ENCODE results near the gene FAM131C. TPM values are rescaled to one million over a fixed set of nuclear protein-coding genes. Genes with fewer than 3 reads are reported as not detected.
"Not testable (repeated sequence)": the region's sequence is repeated elsewhere in the genome, so short reads cannot be mapped to it uniquely, and the experiment has no call there.

FAM131C gene
- total RNA-seq, 2 donors from 2014 or later: 5.2 to 8.7 TPM

DNA sequence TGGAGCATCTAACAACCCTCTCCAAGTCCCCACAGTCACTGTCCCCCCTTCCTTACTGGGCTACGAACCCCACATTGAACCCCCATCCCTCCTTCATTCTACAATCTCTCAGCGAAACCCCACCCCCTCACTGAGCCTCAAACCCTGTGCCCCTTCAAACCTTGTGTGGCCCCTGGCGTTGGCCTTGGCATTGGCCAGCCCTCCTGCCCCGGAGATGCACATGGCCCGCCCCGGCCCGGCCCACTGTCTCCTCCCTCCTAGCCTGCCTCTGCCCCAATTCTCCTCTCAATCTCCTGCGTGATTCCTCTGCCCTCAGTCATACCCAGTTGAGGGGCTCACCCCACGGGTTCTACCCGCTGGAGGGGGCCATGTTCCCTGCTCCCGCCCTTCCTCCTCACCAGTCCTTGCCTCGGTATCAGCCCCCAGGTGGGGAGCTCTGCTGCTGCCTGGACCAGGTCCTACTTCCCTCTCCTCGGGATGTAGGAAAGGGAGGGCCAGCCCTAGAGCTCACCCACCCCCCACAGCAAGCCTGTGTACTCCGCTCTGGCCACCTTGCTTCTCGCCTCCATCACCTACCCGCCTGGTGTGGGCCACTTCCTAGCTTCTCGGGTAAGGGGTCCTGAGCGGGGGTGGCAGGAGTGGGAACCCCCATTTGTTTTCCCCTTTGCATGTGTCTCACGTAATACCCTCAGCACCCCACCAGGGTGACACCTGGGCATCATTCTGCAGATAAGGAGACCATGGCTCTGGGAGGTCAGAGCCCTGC lies 45.0 kb downstream of the FAM131C start:
- DNase-seq (ENCODE audit: low spot score): no peak

DNA sequence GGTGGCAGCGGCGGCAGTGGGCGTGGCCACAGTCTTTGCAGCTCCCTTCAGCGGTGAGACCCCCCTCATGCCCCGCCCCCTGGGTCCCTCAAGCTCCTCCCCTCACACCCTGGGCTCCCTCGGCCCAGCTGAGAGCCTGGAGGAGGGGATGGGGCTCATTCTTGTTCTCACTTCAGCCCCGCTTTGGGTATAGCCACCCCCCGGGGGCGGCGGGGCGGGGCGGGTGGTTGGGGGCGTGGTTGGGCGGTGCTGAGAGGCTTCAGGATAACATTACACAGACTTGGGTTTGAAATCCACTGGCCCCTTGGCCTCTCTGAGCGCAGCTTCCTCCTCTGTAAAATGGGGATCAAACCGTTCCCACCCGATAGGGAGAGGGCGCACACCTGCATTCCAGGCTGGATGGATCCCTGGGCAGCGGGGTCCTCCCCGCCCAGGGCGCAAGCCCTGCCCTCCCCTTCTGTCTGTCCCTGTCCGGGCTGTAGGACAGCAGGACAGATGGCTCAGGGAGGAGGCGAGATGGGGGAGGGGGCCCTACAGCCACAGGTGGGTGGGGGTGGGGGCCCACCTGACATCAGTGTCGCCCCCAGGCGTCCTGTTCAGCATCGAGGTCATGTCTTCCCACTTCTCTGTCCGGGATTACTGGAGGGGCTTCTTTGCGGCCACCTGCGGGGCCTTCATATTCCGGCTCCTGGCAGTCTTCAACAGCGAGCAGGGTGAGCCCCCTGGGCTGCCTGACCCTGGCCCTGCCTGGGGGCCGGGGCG lies 46.5 kb downstream of the FAM131C start:
- peak overlapping the region; percentile 36 to 53 for H3K27ac ChIP-seq
- H3K4me3 ChIP-seq: peak overlapping the region; percentile 14 to 38
- no peaks in the 10 kb centered on the region for H3K36me3 ChIP-seq
- no peak for DNase-seq (ENCODE audit: low spot score)
- TF ChIP-seq, protein P1, sequence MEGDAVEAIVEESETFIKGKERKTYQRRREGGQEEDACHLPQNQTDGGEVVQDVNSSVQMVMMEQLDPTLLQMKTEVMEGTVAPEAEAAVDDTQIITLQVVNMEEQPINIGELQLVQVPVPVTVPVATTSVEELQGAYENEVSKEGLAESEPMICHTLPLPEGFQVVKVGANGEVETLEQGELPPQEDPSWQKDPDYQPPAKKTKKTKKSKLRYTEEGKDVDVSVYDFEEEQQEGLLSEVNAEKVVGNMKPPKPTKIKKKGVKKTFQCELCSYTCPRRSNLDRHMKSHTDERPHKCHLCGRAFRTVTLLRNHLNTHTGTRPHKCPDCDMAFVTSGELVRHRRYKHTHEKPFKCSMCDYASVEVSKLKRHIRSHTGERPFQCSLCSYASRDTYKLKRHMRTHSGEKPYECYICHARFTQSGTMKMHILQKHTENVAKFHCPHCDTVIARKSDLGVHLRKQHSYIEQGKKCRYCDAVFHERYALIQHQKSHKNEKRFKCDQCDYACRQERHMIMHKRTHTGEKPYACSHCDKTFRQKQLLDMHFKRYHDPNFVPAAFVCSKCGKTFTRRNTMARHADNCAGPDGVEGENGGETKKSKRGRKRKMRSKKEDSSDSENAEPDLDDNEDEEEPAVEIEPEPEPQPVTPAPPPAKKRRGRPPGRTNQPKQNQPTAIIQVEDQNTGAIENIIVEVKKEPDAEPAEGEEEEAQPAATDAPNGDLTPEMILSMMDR (IDR thresholded peaks at IDR 0.05): no peak
- peaks cover 0 to 13% of the 10 kb centered on the region in 2 donors for H3K4me1 ChIP-seq
- H3K27me3 ChIP-seq: no peaks in the 10 kb centered on the region
- no peaks in the 10 kb centered on the region for H3K9me3 ChIP-seq

More for the DNA sequence above, 45.0 kb downstream of the FAM131C start:
- Histone ChIP-seq H3K9me3 (no peaks in the 10 kb centered on the region), H3K27me3 (no peaks in the 10 kb centered on the region), H3K4me3 (no peak overlapping the region), H3K36me3 (no peaks in the 10 kb centered on the region), H3K4me1 (peaks cover 0 to 22% of the 10 kb centered on the region in 2 donors), H3K27ac (no peak overlapping the region)
- TF ChIP-seq, protein P1 (IDR thresholded peaks at IDR 0.05): no peak

DNA sequence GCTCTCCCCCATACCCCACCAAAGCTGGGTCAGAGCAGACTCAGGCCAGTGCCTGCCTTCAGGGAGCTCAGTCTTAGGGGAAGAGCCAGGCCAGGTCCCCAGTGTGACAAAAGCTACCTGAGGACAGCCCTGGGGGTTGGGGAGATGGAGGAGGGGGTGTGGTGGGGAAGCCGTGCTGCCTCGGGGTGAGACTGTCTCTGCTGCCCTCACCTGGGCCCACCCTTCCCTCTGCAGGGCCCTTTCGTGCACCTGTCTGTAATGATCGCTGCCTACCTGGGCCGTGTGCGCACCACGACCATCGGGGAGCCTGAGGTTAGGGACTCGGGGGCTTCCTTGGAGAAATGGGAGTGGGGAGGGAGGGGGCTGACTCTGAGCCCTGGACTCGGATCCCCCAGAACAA lies 47.1 kb downstream of the FAM131C start:
- H3K9me3 ChIP-seq; DNase-seq (ENCODE audit: low spot score); H3K36me3 ChIP-seq; H3K27me3 ChIP-seq: not testable (repeated sequence)
- H3K4me3 ChIP-seq: peak overlapping the region in 1 of 2 donors; percentile 38
- H3K4me1 ChIP-seq: peaks cover 0 to 17% of the 10 kb centered on the region in 2 donors
- H3K27ac ChIP-seq: peak overlapping the region in 1 of 2 donors; percentile 53

DNA sequence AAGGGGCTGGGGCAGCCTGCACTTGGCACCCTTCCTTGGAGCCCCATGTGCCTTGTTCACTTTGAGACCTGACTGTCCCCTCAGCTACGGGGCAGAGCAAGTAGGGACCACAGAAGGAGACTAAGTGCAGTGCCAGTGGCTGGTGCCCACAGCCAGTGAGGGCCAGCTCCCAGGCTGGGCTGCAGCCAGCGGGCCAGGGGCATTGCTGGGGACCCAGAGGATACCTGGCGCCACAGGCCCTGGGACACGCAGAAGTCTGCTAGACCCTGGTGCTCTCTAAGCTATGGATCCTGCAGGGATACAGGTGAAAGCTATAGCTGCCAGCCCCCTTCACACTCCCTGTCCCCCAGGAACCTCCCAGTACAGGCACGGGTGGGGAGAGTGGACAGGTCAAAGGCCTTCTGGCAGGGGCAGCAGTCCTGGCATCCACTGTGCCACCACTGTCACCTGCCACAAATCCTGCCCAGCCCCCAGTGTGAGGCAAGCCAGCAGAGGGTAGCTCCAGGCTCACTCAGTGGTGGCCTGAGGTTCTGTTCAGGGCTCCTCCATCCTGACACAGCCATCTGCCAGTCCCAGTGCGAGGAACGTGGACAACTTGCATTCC lies 50.3 kb downstream of the FAM131C start:
- Histone ChIP-seq H3K4me1 (peaks cover 0 to 43% of the 10 kb centered on the region in 2 donors), H3K27me3 (no peaks in the 10 kb centered on the region), H3K36me3 (no peaks in the 10 kb centered on the region), H3K9me3 (no peaks in the 10 kb centered on the region), H3K27ac (peak overlapping the region; percentile 48 to 94), H3K4me3 (no peak overlapping the region)
- TF ChIP-seq, protein P1 (IDR thresholded peaks at IDR 0.05): no peak
- no peak for DNase-seq (ENCODE audit: low spot score)

DNA sequence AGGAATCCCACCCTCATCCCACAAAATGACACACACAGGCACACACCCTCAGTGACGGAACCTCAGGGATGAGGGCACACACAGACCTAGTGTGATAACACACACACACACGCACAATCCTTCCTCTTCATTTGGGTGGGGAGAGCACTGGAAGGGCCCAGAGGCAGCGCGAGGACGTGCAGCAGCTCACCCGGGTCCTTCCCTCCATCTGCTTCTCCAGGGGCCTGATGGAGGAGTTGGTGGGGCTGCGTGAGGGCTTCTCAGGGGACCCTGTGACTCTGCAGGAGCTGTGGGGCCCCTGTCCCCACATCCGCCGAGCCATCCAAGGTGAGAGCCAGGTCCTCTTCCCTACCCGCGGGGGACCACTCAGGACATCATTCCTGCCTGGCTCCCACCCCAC lies 51.1 kb downstream of the FAM131C start:
- H3K36me3 ChIP-seq: peaks cover 3% of the 10 kb centered on the region
- H3K4me1 ChIP-seq: peaks cover 0 to 49% of the 10 kb centered on the region in 2 donors
- DNase-seq (ENCODE audit: low spot score): no peak
- H3K27ac ChIP-seq: peak overlapping the region; percentile 93 to 94
- no peaks in the 10 kb centered on the region for H3K27me3 ChIP-seq
- TF ChIP-seq, protein P1 (IDR thresholded peaks at IDR 0.05): no peak
- H3K9me3 ChIP-seq: no peaks in the 10 kb centered on the region
- no peak overlapping the region for H3K4me3 ChIP-seq

DNA sequence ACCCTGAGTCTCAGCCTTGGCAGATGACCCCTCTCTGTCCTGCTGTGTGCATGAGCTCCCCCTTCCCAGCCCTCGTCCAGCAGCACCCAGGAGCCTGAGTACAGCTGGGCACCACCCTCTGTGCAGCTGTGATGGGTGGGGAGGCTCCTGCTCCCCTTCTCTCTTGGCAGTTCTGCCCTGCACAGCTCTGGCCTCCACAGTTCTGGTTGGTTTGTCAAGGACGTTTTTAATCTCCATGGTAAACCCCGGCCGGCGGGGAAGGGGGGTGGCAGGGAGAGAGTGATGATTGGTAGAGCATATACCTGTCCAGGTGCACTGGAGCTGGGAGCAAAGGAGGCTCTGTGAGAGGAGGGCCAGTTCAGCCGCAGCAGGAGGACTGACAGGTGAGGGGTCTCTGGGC lies 51.8 kb downstream of the FAM131C start, which contains the start of gene CLCNKA:
Gene CLCNKA, plus strand, starts transcription at position 356 of the 400 bp plus-strand sequence. CDS start 584 bp downstream, outside the sequence.
- Histone ChIP-seq H3K27me3 (no peaks in the 10 kb centered on the region), H3K27ac (peak within 1 kb of the TSS; percentile 93 to 94), H3K36me3 (peaks cover 10% of the 10 kb centered on the region), H3K4me3 (no peak within 1 kb of the TSS), H3K4me1 (peaks cover 0 to 46% of the 10 kb centered on the region in 2 donors), H3K9me3 (no peaks in the 10 kb centered on the region)
- TF ChIP-seq, protein P1 (IDR thresholded peaks at IDR 0.05): no peak
- no peak for DNase-seq (ENCODE audit: low spot score)

DNA sequence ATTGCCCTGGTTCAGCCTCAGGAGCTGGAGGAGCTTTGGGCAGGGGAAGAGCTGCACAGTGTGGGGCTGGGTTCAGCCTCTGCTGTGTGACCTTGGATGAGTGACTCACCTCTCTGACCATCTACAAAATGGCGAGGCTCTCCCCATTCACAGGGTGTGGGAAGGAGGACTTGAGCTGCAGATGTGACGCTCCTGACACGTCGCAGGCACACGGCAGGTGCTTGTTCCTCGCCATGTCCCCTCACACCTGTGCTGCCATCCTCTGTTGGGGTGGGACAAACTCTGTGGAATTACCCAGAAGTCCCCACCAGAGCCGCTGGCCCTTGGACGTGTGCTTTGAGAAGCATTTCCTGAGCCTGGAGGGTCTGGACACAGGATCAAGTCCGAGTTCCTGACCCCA lies 52.6 kb downstream of the FAM131C start:
- Histone ChIP-seq H3K27ac (peak overlapping the region; percentile 93 to 94), H3K4me1 (peaks cover 0 to 45% of the 10 kb centered on the region in 2 donors), H3K36me3 (peaks cover 16% of the 10 kb centered on the region)
- not testable (repeated sequence) for DNase-seq (ENCODE audit: low spot score); H3K27me3 ChIP-seq; H3K9me3 ChIP-seq; H3K4me3 ChIP-seq
